ENCODE data around the gene MBD6. TPM values are rescaled to one million over a fixed set of nuclear protein-coding genes. Genes with fewer than 3 reads are reported as not detected.

The MBD6 gene
- total RNA-seq, 1 donor from 2014 or later = 59.6 TPM

DNA sequence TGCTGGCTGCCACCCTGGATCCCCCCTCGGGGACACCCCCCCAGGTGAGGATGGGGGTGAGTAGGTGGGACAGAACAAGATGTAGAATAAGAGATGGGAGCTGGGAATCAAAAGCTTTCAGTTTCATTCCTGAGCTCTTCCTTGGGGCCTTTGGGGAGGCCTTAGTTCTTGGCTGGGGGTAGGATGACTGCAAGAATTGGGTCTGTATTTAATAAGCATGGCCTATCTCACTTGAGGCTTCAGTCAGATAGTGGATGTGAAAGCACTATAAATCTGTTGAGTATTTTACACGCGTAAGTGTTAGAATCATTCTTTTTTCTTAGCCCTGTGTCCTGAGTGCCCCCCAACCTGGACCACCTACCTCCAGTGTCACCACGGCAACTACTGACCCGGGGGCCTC lies 4.6 kb downstream of the MBD6 start:
- no peak for DNase-seq (ENCODE audit: low spot score)
- no peak for ATAC-seq

- ATAC-seq (no peak), DNase-seq (ENCODE audit: low spot score) (no peak)
Measured at GRCh38 chr12:57528176-57528575, 5.6 kb downstream of the MBD6 start.

DNA sequence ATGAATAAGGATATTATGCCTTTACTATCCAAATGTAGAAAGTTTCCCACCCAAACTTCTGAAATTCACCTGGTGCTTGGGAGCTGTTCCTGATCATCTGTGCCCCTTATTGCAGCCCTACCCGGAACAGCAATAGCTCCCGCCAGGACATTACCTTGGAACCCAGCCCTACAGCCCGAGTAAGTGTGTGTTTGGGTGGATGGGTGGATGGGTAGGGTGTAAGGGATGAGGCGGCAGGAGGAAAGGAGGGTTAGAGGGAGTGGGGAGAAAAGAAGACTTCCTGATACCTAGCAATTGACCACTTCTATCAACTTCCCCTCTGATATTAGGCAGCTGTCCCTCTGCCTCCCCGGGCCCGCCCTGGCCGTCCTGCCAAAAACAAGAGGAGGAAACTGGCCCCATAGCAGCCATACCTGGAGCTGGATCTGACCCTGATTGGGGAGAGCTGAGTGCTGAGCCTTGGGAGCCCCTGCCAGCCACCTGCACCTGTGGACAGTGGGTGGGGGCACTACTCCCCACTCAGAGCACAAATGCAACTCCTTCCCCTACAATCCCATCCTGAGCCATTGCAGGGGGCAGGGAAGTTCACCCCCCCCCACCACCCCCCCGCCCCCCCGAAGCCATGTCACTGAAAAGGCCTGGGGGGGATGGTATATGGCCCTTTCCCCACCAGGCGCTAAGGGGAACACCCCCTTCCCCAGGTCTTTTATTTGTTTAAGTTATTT lies 6.4 kb downstream of the MBD6 start:
- ATAC-seq (no peak), DNase-seq (ENCODE audit: low spot score) (no peak)

DNA sequence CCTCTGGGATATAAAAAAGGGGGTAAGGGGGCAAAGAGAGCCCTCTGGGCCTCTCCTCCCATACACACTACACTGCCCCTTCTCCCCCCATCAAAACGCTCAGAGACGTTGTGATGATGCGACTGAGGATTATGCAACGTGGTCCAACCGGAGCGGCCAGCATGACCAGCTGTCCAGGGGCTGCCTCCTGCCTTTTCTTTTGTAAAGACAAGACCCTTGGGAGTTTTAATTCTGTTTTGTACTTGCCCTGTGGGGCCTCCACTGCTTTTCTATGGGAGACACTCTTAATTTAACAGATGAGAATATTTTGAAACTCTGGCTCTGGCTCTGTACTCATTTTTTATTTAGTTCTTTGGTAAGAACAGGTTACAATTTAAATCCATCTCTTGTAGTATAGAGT lies 7.2 kb downstream of the MBD6 start:
- ATAC-seq (no peak), DNase-seq (ENCODE audit: low spot score) (no peak)

GRCh38 chr12:57530396-57531142 lies 7.9 kb downstream of the MBD6 start:
- no peak for ATAC-seq
- DNase-seq (ENCODE audit: low spot score) = no peak

DNA sequence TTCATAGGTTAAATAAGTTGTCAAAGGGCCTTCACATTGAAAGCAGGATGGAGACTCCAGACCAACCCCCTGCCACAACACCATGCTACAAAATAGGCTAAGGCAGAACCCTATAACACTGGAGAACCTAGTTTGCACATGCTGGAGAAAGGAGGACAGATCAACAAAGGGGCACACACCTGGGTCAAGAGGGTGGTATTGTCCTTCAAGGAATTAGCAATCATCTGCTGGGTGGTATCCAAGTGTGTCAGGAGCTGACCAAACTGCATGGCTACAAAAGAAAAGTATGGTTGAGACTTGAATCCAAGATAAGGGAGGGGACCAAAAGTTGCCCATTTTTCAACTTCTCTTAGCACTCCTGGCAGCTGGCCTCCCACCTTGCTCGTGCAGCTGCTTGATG lies 9.2 kb downstream of the MBD6 start:
- DNase-seq (ENCODE audit: low spot score) (no peak), ATAC-seq (no peak)

DNA sequence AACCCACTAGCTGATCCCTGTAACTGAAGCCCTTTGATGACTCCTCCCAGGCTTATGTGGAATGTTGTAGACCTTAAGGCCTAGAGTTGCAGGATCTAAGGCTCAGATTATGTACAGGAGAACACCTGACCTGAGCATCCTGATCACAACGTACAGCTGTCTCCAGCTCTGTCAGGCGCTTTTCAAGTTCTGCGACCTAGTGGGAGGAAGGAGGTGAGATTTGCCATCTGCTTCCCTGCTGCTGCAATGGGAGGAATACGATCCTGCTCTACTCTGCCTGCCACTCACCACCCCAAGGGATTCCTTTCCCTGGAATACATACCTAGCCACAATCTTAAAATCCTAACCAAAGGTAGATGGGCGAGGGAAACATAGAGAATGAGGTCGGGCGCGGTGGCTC lies 10.5 kb downstream of the MBD6 start:
- DNase-seq (ENCODE audit: low spot score) (no peak), ATAC-seq (no peak)

- DNase-seq (ENCODE audit: low spot score) (no peak), ATAC-seq (no peak)
Measured at GRCh38 chr12:57534250-57534649, 11.6 kb downstream of the MBD6 start.

- DNase-seq (ENCODE audit: low spot score) (no peak), ATAC-seq (peak; percentile 83)
Measured at GRCh38 chr12:57534991-57535543, 12.4 kb downstream of the MBD6 start.

GRCh38 chr12:57535764-57536596 lies 13.4 kb downstream of the MBD6 start:
- DNase-seq (ENCODE audit: low spot score) (no peak), ATAC-seq (no peak)

DNA sequence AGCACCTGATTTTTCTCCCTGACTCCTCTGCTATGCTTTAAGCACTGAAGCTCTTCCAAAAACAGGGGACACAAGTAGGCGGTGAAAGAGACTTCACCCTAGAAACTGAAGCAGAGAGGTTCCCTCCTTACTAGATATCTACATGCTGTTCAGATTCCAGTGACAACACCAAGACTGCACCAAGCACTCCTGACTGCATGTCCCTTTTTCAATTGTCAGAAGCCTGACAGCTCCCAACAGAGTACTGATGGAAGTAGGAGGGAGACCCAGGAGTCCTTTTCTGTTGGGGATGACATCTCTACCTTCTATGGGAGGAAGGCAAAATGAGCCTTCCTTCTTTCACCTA lies 13.9 kb downstream of the MBD6 start:
- no peak for ATAC-seq
- no peak for DNase-seq (ENCODE audit: low spot score)

DNA sequence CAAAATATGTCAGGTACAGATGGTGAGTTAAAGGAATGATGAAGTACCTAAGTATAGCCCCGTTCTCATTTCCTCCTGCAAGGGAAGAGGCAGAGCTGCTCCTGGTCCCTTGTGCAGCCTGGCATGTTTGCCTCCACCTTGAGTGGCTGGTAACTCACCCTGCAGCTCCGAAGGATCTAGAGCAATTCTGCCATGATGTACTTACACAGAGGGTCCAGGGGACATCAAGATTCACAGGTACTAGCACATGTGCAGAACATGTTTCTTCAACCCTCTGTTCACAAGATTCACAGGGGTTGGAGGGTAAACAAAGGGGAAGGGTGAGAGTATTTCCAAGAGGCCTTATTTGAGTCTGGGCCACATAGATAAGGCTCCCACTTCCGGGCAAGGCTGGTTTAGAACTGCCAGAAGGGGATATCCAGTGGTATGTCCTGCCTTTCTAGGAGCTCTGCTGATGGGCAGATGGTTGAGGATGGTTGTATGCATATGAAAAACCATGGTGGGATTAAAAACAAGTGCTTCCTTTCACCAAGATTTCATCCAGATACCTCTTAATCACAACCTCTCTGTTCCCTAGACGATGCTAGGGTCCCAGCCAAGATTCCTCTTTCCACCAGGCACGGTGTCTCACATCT lies 16.6 kb downstream of the MBD6 start:
- no peak for ATAC-seq

GRCh38 chr12:57541001-57541400 lies 18.4 kb downstream of the MBD6 start:
- no peak for ATAC-seq
- no peak for DNase-seq (ENCODE audit: low spot score)

More for the DNA sequence above, 16.6 kb downstream of the MBD6 start:
- DNase-seq (ENCODE audit: low spot score) = no peak

DNA sequence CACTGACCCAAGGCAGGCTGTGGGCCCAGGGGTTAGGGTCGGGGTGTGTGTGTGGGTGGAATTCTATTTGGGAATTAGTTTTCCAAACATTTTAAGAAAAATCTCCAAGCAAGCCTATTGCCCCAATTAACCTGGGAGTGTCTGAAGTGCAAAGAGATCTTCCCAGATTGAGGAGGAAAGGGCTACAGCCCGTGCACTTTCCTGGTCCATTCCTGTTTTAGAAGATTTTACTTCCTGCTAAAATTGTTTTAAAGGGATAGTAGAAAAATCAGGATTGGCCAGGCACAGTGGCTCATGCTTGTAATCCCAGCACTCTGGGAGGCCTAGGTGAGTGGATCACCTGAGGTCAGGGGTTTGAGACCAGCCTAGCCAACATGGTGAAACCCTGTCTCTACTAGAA lies 19.1 kb downstream of the MBD6 start:
- no peak for ATAC-seq
- DNase-seq (ENCODE audit: low spot score) = no peak

GRCh38 chr12:57543581-57543980 lies 21.0 kb downstream of the MBD6 start:
- ATAC-seq (no peak), DNase-seq (ENCODE audit: low spot score) (no peak)

GRCh38 chr12:57545809-57546437 lies 23.3 kb downstream of the MBD6 start:
- DNase-seq (ENCODE audit: low spot score) (no peak), ATAC-seq (no peak)

GRCh38 chr12:57546438-57547287 lies 24.0 kb downstream of the MBD6 start, which contains the start of gene DCTN2:
Gene DCTN2, minus strand, starts transcription at chr12:57547192. Its CDS starts 129 bp downstream, at chr12:57547063.
- ATAC-seq (peak; percentile 98), DNase-seq (ENCODE audit: low spot score) (peak; percentile 96)

GRCh38 chr12:57547288-57548012 lies 24.8 kb downstream of the MBD6 start:
- no peak for ATAC-seq
- DNase-seq (ENCODE audit: low spot score) = no peak

DNA sequence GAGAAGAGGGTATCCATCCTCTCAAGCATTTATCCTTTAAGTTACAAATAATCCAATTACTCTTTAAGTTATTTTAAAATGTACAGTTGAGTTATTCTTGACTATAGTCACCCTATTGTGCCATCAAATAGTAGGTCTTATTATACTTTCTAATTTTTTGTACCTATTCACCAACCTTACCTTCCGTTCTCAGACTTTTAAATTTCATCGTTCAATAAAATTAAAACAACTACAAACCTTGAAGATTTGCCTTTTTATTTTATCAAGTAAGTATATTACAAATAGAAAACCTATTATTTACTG lies 25.3 kb downstream of the MBD6 start:
- ATAC-seq (no peak), DNase-seq (ENCODE audit: low spot score) (no peak)
